NCI-H1694 treated with DMSO at 0.1 percent for 48 hours (cell line): ENCODE results near the gene CGNL1.

Experiments used
- DNase-seq: peaks from one replicate; lab custom pipeline; 2025; lab: John Stamatoyannopoulos, UW

The CGNL1 gene

DNA sequence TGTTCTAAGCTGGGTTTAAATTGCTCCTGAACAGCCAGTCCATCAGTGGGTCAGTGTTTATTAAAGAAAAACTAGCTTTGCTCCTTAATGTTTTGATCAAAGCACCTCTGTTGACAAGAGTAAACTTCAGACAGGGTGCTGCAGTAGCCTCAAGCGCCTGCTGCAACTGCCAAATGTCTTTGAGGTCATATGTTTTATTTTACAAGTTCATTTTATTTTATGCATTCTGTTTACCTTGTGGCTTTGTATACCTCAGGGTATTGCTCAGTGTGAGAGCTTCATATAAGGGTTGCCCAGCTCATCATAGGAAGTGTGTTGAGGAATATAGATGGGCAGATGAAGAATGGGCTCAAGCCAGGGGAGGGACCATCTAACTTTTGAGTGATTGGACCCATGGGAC is 223.9 kb downstream of the CGNL1 start:
- DNase-seq = no peak
